A673 (cell line): ENCODE results near the gene SEPHS2.

Experiments used
- CTCF ChIP-seq: fragments of 300-800, 200-600 bp; sonication (generic); conservative IDR thresholded peaks from 2 replicates; pipeline ENCODE4 v1.5.1; 2017; ENCODE audit warnings: low read depth, mild to moderate bottlenecking, antibody characterized with exemption, low read length, moderate library complexity, mixed read lengths
- EZH2 ChIP-seq: fragments of 200-600 bp; sonication (generic); IDR thresholded peaks from 2 replicates; pipeline ENCODE4 v1.6.1; 2017; ENCODE audit warnings: borderline replicate concordance, low read depth, mild to moderate bottlenecking, mixed read lengths, antibody characterized with exemption, low read length; ENCODE audit not compliant: poor library complexity, severe bottlenecking

GRCh38 chr16:30491229-30491628, 45.6 kb upstream of the SEPHS2 start:
- no peak for TF ChIP-seq CTCF
- TF ChIP-seq EZH2: no peak
